Measurements from ENCODE around the gene SLX9. TPM values are rescaled to one million over a fixed set of nuclear protein-coding genes. Genes with fewer than 3 reads are reported as not detected.

SLX9 gene
- total RNA-seq, 1 donor from 2014 or later, result 38.8 TPM

- H3K27me3 Mint-ChIP-seq (ENCODE audit: low read depth, unreplicated experiment), result peaks cover 70% of the 10 kb centered on the region
- no peak for FAIRE-seq
- peak overlapping the region; percentile 7 for H3K4me3 Mint-ChIP-seq (ENCODE audit: unreplicated experiment)
- Histone ChIP-seq H3K79me2 (ENCODE audit: insufficient read depth, low read length) (no peaks in the 10 kb centered on the region), H3K9ac (ENCODE audit: low read length) (no peak overlapping the region), H3K4me2 (ENCODE audit: low read length) (no peak overlapping the region), H3K4me1 (ENCODE audit: insufficient read depth, low read length) (no peaks in the 10 kb centered on the region), H4K20me1 (ENCODE audit: insufficient read depth, low read length) (no peaks in the 10 kb centered on the region), H3K9me3 (ENCODE audit: insufficient read depth, low read depth, low read length) (no peaks in the 10 kb centered on the region), H3K36me3 (ENCODE audit: insufficient read depth, low read length) (no peaks in the 10 kb centered on the region), H2AFZ (ENCODE audit: low read depth, low read length) (no peak overlapping the region), H3K4me3 (ENCODE audit: insufficient read depth, low read depth, low read length) (no peak overlapping the region), H3K27me3 (ENCODE audit: insufficient read depth, low read length) (peaks cover 15% of the 10 kb centered on the region), H3K27ac (ENCODE audit: low read depth, low read length) (no peak overlapping the region)
- TF ChIP-seq CTCF (IDR thresholded peaks at IDR 0.05; ENCODE audit: insufficient read depth, low read depth, low read length) (no peak), EZH2 (IDR thresholded peaks at IDR 0.05; ENCODE audit: insufficient read depth, low read length) (no peak)
- no peaks in the 10 kb centered on the region for H3K36me3 Mint-ChIP-seq (ENCODE audit: low read depth, unreplicated experiment)
- DNase-seq (ENCODE audit: low read depth), result no peak
- H3K9me3 Mint-ChIP-seq (ENCODE audit: unreplicated experiment), result peaks cover 3% of the 10 kb centered on the region
- no peaks in the 10 kb centered on the region for H3K4me1 Mint-ChIP-seq (ENCODE audit: low read depth, unreplicated experiment)
- H3K27ac Mint-ChIP-seq (ENCODE audit: unreplicated experiment), result peak overlapping the region; percentile 0
Measured at GRCh38 chr21:44904141-44904923, 35.5 kb upstream of the SLX9 start.

DNA sequence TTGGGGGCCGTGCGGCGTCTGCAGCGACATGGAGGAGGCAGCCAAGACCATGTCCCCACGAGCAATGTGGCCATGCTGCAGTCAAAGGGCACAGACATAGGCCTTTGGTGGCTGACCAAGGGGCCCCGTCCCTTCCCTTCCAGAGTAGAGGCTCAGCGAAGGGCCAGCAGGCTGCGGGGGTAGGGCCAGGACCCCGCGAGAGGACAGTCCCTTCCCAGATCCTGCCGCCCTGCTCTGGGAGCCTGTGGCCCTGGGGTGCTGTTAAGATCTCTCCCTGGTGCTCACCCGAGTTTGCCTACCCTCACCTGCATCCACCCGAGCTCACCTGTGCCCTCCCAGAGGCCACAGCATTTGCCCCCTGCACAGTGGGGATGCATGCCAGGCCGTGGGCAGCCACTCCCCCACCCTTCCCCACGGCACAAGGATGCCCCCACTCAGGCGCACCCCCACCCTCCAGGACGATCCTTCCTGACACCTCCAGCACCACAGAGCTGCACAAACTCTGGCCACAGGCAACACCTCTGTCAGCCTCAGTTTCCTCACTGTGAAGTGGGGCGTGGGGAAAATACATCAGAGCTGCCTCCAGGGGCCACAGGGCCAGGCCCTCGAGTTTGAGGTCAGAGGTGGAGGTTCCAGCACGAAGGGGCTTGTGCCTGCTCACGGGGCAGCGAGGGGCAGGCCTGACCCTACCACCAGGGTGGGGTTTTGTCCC, 34.7 kb upstream of the SLX9 start:
- no peaks in the 10 kb centered on the region for H3K36me3 Mint-ChIP-seq (ENCODE audit: low read depth, unreplicated experiment)
- no peaks in the 10 kb centered on the region for H4K20me1 ChIP-seq (ENCODE audit: insufficient read depth, low read length)
- H3K27ac ChIP-seq (ENCODE audit: low read depth, low read length), result no peak overlapping the region
- peaks cover 72% of the 10 kb centered on the region for H3K27me3 Mint-ChIP-seq (ENCODE audit: low read depth, unreplicated experiment)
- TF ChIP-seq EZH2 (IDR thresholded peaks at IDR 0.05; ENCODE audit: insufficient read depth, low read length), result no peak
- TF ChIP-seq CTCF (IDR thresholded peaks at IDR 0.05; ENCODE audit: insufficient read depth, low read depth, low read length), result no peak
- no peak overlapping the region for H3K9ac ChIP-seq (ENCODE audit: low read length)
- H3K4me2 ChIP-seq (ENCODE audit: low read length), result no peak overlapping the region
- H3K4me3 ChIP-seq (ENCODE audit: insufficient read depth, low read depth, low read length), result no peak overlapping the region
- H3K9me3 ChIP-seq (ENCODE audit: insufficient read depth, low read depth, low read length), result no peaks in the 10 kb centered on the region
- no peak overlapping the region for H3K4me3 Mint-ChIP-seq (ENCODE audit: unreplicated experiment)
- H3K4me1 ChIP-seq (ENCODE audit: insufficient read depth, low read length), result no peaks in the 10 kb centered on the region
- H2AFZ ChIP-seq (ENCODE audit: low read depth, low read length), result no peak overlapping the region
- peaks cover 22% of the 10 kb centered on the region for H3K27me3 ChIP-seq (ENCODE audit: insufficient read depth, low read length)
- DNase-seq (ENCODE audit: low read depth) (no peak), FAIRE-seq (no peak)
- no peaks in the 10 kb centered on the region for H3K79me2 ChIP-seq (ENCODE audit: insufficient read depth, low read length)
- H3K9me3 Mint-ChIP-seq (ENCODE audit: unreplicated experiment), result peaks cover 3% of the 10 kb centered on the region
- H3K4me1 Mint-ChIP-seq (ENCODE audit: low read depth, unreplicated experiment), result no peaks in the 10 kb centered on the region
- no peaks in the 10 kb centered on the region for H3K36me3 ChIP-seq (ENCODE audit: insufficient read depth, low read length)
- no peak overlapping the region for H3K27ac Mint-ChIP-seq (ENCODE audit: unreplicated experiment)

- TF ChIP-seq EZH2 (IDR thresholded peaks at IDR 0.05; ENCODE audit: insufficient read depth, low read length), result no peak
- no peak for TF ChIP-seq CTCF (IDR thresholded peaks at IDR 0.05; ENCODE audit: insufficient read depth, low read depth, low read length)
- Mint-ChIP-seq H3K9me3 (ENCODE audit: unreplicated experiment) (peaks cover 3% of the 10 kb centered on the region), H3K27me3 (ENCODE audit: low read depth, unreplicated experiment) (peaks cover 70% of the 10 kb centered on the region), H3K36me3 (ENCODE audit: low read depth, unreplicated experiment) (no peaks in the 10 kb centered on the region), H3K27ac (ENCODE audit: unreplicated experiment) (no peak overlapping the region), H3K4me1 (ENCODE audit: low read depth, unreplicated experiment) (no peaks in the 10 kb centered on the region), H3K4me3 (ENCODE audit: unreplicated experiment) (no peak overlapping the region)
- H3K27ac ChIP-seq (ENCODE audit: low read depth, low read length), result no peak overlapping the region
- FAIRE-seq (no peak), DNase-seq (ENCODE audit: low read depth) (no peak)
- H3K79me2 ChIP-seq (ENCODE audit: insufficient read depth, low read length), result no peaks in the 10 kb centered on the region
- peaks cover 22% of the 10 kb centered on the region for H3K27me3 ChIP-seq (ENCODE audit: insufficient read depth, low read length)
- H3K9ac ChIP-seq (ENCODE audit: low read length), result no peak overlapping the region
- H4K20me1 ChIP-seq (ENCODE audit: insufficient read depth, low read length), result no peaks in the 10 kb centered on the region
- no peaks in the 10 kb centered on the region for H3K36me3 ChIP-seq (ENCODE audit: insufficient read depth, low read length)
- H2AFZ ChIP-seq (ENCODE audit: low read depth, low read length), result no peak overlapping the region
- no peaks in the 10 kb centered on the region for H3K4me1 ChIP-seq (ENCODE audit: insufficient read depth, low read length)
- H3K9me3 ChIP-seq (ENCODE audit: insufficient read depth, low read depth, low read length), result no peaks in the 10 kb centered on the region
- no peak overlapping the region for H3K4me3 ChIP-seq (ENCODE audit: insufficient read depth, low read depth, low read length)
- no peak overlapping the region for H3K4me2 ChIP-seq (ENCODE audit: low read length)
Measured at GRCh38 chr21:44905728-44906090, 34.1 kb upstream of the SLX9 start.

Data from astrocyte (in vitro differentiated cells and primary cell).